T-helper 17 cell (primary cell): ENCODE data around the gene DNAH2. TPM values are rescaled to one million over a fixed set of nuclear protein-coding genes. Genes with fewer than 3 reads are reported as not detected.

Experiments used
- ATAC-seq: fragments of 150-1000 bp; cut with Tn5 transposase; 2 replicates; pipeline ENCODE4 v1.10.0; 2021; ENCODE audit warnings: mild to moderate bottlenecking, moderate library complexity
- DNase-seq, 3 donors: peaks; one replicate each; pipeline versions ENCODE4 v3.0.0 to v3.0.0-alpha.2; 2020 to 2021
- H3K9me3 ChIP-seq: one replicate; pipeline ENCODE4 v1.7.0; 2013; ENCODE audit warnings: low read length, mild to moderate bottlenecking; ENCODE audit not compliant: control insufficient read depth, poor library complexity, severe bottlenecking
- H3K27ac Mint-ChIP-seq: one replicate; pipeline ENCODE4 v1.8.0; 2022; ENCODE audit warnings: mild to moderate bottlenecking, moderate library complexity, mixed read lengths
- H3K27me3 Mint-ChIP-seq: one replicate; pipeline ENCODE4 v1.8.0; 2022; ENCODE audit warnings: mixed read lengths
- H3K36me3 Mint-ChIP-seq: one replicate; pipeline ENCODE4 v1.8.0; 2022; ENCODE audit warnings: low read depth, mixed read lengths
- H3K4me1 Mint-ChIP-seq: one replicate; pipeline ENCODE4 v1.8.0; 2022; ENCODE audit warnings: mild to moderate bottlenecking, mixed read lengths
- H3K4me3 Mint-ChIP-seq: one replicate; pipeline ENCODE4 v1.8.0; 2022; ENCODE audit warnings: mild to moderate bottlenecking, moderate library complexity, mixed read lengths
- total RNA-seq, 4 donors: library from RNA in 2 of 4; stranded (reverse) in 2 of 4; gene quantifications; one replicate each; pipeline ENCODE4 v1.2.3 and lab custom pipeline; 2022 to 2026

DNAH2 gene
- total RNA-seq, 2 donors from 2014 or later: 0.31 TPM; not detected in 1

GRCh38 chr17:7750321-7750821 is 32.8 kb downstream of the DNAH2 start:
- peaks cover 5% of the 10 kb centered on the region for H3K4me1 Mint-ChIP-seq
- H3K9me3 ChIP-seq: no peaks in the 10 kb centered on the region
- peaks cover 29% of the 10 kb centered on the region for H3K27me3 Mint-ChIP-seq
- DNase-seq (no peak), ATAC-seq (no peak)
- H3K36me3 Mint-ChIP-seq: peaks cover 4% of the 10 kb centered on the region
- H3K27ac Mint-ChIP-seq: no peak overlapping the region
- no peak overlapping the region for H3K4me3 Mint-ChIP-seq

GRCh38 chr17:7754656-7755055 is 37.1 kb downstream of the DNAH2 start:
- peaks cover 37% of the 10 kb centered on the region for H3K27me3 Mint-ChIP-seq
- H3K27ac Mint-ChIP-seq: no peak overlapping the region
- ATAC-seq (no peak), DNase-seq (no peak)
- no peaks in the 10 kb centered on the region for H3K9me3 ChIP-seq
- peaks cover 4% of the 10 kb centered on the region for H3K36me3 Mint-ChIP-seq
- H3K4me1 Mint-ChIP-seq: peaks cover 7% of the 10 kb centered on the region
- no peak overlapping the region for H3K4me3 Mint-ChIP-seq

DNA sequence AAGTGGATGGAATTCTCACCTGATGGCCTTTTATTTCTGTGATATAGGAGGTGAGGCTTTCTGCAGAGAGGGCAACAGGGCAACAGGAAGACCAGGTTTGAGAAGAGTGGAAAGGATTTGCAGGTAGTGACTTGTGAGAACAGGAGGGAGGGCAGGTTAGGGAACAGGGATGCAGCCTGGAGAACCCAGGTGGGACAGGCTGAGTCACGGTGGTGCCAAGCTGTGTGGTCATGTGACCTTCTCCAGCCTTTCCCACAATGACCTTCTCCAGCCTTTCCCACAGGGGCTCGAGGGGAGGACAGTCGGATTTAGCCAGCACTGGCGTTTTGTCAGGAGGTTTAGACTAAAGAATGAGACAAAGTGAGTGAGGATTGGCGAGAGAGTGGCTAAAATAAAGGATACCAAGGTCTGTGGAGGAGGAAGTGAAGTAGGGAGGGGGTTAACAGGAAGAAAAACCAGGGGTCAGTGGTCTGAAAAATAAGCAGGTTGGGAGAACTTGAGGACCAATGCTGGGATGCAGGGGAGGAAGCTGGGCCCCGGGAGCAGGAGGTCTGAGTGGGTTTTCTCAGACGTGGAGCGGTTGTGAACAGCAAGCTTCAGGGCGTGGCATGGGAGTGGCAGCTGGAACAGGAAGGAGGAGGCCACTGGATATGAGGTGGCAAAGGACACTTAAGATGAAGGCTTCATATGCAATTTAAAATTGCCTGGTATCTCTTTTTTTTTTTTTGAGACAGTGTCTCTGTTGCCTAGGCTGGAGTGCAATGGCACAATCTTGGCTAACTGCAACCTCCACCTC is 37.7 kb downstream of the DNAH2 start:
- DNase-seq (no peak), ATAC-seq (no peak)
- Mint-ChIP-seq H3K27ac (no peak overlapping the region), H3K4me1 (peaks cover 7% of the 10 kb centered on the region), H3K27me3 (peaks cover 37% of the 10 kb centered on the region), H3K36me3 (peaks cover 4% of the 10 kb centered on the region), H3K4me3 (no peak overlapping the region)
- H3K9me3 ChIP-seq: no peaks in the 10 kb centered on the region

GRCh38 chr17:7756968-7757367 is 39.4 kb downstream of the DNAH2 start:
- no peaks in the 10 kb centered on the region for H3K9me3 ChIP-seq
- Mint-ChIP-seq H3K4me3 (no peak overlapping the region), H3K4me1 (peaks cover 9% of the 10 kb centered on the region), H3K36me3 (peaks cover 6% of the 10 kb centered on the region), H3K27ac (no peak overlapping the region), H3K27me3 (peaks cover 37% of the 10 kb centered on the region)
- ATAC-seq: no peak
- no peak for DNase-seq

DNA sequence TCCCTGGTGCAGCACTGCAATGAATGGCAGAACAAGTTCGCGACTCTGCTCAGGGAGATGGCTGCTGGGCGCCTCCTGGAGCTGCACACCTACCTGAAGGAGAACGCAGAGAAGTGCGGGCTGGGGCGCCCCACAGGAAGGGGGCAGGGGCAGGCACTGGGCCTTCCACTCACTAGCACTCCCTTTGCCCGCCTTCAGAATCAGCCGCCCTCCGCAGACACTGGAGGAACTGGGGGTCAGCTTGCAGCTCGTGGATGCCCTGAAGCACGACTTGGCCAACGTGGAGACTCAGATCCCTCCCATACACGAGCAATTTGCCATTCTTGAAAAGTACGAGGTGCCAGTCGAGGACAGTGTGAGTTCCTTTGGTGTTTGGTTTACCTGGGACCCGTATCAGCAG is 46.4 kb downstream of the DNAH2 start:
- DNase-seq (no peak), ATAC-seq (no peak)
- peaks cover 6% of the 10 kb centered on the region for H3K4me1 Mint-ChIP-seq
- H3K4me3 Mint-ChIP-seq: no peak overlapping the region
- peaks cover 23% of the 10 kb centered on the region for H3K27me3 Mint-ChIP-seq
- no peaks in the 10 kb centered on the region for H3K9me3 ChIP-seq
- H3K36me3 Mint-ChIP-seq: peaks cover 2% of the 10 kb centered on the region
- no peak overlapping the region for H3K27ac Mint-ChIP-seq

DNA sequence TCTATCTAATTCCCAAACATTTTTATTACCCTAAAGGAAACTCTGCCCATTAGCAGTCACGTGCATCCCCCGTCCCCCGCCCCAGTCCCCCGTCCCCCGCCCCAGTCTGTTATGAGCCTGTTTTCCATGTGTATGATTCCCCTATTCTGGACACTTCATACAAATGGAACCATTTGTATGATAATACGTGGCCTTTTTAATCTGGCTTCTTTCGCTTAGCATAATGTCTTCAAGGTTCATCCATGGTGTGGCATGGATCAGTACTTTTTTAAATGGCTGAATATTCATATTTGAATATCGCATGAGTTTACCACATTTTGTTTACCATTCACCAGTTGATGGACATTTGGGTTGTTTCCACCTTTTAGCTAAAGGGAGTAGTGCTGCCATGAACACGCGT is 49.5 kb downstream of the DNAH2 start:
- peaks cover 45% of the 10 kb centered on the region for H3K27me3 Mint-ChIP-seq
- H3K4me1 Mint-ChIP-seq: peaks cover 3% of the 10 kb centered on the region

GRCh38 chr17:7767405-7768021 is 50.0 kb downstream of the DNAH2 start:
- Mint-ChIP-seq H3K4me1 (peaks cover 3% of the 10 kb centered on the region), H3K36me3 (no peaks in the 10 kb centered on the region), H3K4me3 (no peak overlapping the region), H3K27ac (no peak overlapping the region), H3K27me3 (peaks cover 45% of the 10 kb centered on the region)
- DNase-seq: no peak
- H3K9me3 ChIP-seq: no peaks in the 10 kb centered on the region
- no peak for ATAC-seq

More for the DNA sequence above, 49.5 kb downstream of the DNAH2 start:
- H3K4me3 Mint-ChIP-seq: no peak overlapping the region
- H3K27ac Mint-ChIP-seq: no peak overlapping the region
- H3K9me3 ChIP-seq: no peaks in the 10 kb centered on the region
- ATAC-seq (no peak), DNase-seq (no peak)
- H3K36me3 Mint-ChIP-seq: no peaks in the 10 kb centered on the region

DNA sequence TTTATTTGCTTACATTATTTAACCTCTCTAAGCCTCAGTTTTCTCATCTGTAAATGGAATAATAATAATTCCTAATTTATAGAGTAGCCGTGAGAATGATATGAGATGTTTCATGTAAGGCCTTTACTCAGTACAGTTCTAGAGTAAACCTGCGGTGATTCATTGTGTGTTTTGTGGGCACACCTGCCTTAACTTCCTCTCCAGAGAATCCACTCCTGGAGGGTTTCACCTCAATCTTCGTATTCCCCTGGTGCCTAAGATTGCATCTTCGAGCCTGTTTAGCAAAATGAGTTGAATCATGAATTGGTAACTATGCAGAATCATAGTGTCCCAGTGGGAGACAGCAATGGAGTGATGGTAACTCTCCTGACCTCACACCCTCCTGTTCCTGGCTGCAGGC is 52.3 kb downstream of the DNAH2 start:
- ATAC-seq (no peak), DNase-seq (no peak)
- H3K9me3 ChIP-seq: no peaks in the 10 kb centered on the region
- H3K27ac Mint-ChIP-seq: no peak overlapping the region
- no peaks in the 10 kb centered on the region for H3K36me3 Mint-ChIP-seq
- H3K27me3 Mint-ChIP-seq: peaks cover 65% of the 10 kb centered on the region
- peaks cover 2% of the 10 kb centered on the region for H3K4me1 Mint-ChIP-seq
- no peak overlapping the region for H3K4me3 Mint-ChIP-seq

DNA sequence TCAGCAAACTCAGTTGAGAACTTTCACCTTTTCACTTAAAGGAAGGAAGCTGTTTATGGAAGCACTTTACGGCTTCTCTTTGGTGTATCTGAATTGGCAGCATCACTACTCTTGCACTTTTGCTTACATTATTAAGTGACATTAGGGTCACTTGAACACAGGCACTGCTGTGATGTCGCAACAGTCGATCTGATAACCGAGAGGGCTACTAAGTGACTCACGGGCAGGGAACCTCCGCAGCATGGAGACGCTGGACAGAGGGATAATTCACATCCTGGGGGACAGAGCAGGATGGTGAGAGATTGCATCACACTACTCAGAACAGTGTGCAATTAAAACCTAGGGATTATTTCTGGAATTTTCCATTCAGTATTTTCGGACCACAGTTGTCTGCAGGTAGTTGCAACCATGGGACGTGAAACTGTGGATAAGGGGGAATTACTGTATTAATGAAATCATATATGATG is 56.5 kb downstream of the DNAH2 start:
- ATAC-seq: no peak
- no peak for DNase-seq
- H3K4me1 Mint-ChIP-seq: no peaks in the 10 kb centered on the region
- no peaks in the 10 kb centered on the region for H3K9me3 ChIP-seq
- no peak overlapping the region for H3K4me3 Mint-ChIP-seq
- H3K27ac Mint-ChIP-seq: no peak overlapping the region
- H3K36me3 Mint-ChIP-seq: no peaks in the 10 kb centered on the region
- peaks cover 66% of the 10 kb centered on the region for H3K27me3 Mint-ChIP-seq

- no peak overlapping the region for H3K27ac Mint-ChIP-seq
- H3K27me3 Mint-ChIP-seq: peaks cover 60% of the 10 kb centered on the region
- H3K36me3 Mint-ChIP-seq: no peaks in the 10 kb centered on the region
- no peaks in the 10 kb centered on the region for H3K4me1 Mint-ChIP-seq
- no peaks in the 10 kb centered on the region for H3K9me3 ChIP-seq
- DNase-seq: no peak
- ATAC-seq: no peak
- no peak overlapping the region for H3K4me3 Mint-ChIP-seq
Observed at GRCh38 chr17:7775051-7775450, 57.5 kb downstream of the DNAH2 start.

- no peaks in the 10 kb centered on the region for H3K9me3 ChIP-seq
- no peak for DNase-seq
- H3K27me3 Mint-ChIP-seq: peaks cover 46% of the 10 kb centered on the region
- no peak overlapping the region for H3K27ac Mint-ChIP-seq
- H3K4me3 Mint-ChIP-seq: no peak overlapping the region
- H3K36me3 Mint-ChIP-seq: no peaks in the 10 kb centered on the region
- no peaks in the 10 kb centered on the region for H3K4me1 Mint-ChIP-seq
- ATAC-seq: no peak
Observed at GRCh38 chr17:7777017-7777416, 59.5 kb downstream of the DNAH2 start.

GRCh38 chr17:7780736-7781135 is 63.2 kb downstream of the DNAH2 start:
- H3K9me3 ChIP-seq: no peaks in the 10 kb centered on the region
- Mint-ChIP-seq H3K27me3 (peaks cover 17% of the 10 kb centered on the region), H3K36me3 (no peaks in the 10 kb centered on the region), H3K4me1 (no peaks in the 10 kb centered on the region), H3K27ac (no peak overlapping the region), H3K4me3 (no peak overlapping the region)
- ATAC-seq (no peak), DNase-seq (no peak)

DNA sequence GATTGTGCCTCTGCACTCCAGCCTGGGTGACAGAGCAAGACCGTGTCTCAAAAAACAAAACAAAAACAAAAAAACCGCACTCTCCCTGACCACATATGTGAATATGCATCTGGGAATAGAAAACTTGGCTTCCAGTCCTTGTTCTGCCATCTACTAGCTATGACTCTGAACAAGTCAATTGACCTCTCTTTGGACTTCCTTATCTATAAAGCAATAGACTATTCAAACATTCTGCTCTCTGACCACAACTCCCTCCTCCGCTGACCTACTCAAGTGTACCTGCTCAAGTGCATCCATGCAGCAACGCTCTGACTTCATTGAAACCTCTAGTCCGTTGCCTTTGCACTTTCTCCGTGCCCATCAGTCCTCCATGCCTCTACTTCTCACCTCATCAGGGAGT is 63.9 kb downstream of the DNAH2 start:
- Mint-ChIP-seq H3K4me1 (no peaks in the 10 kb centered on the region), H3K27me3 (peaks cover 17% of the 10 kb centered on the region), H3K4me3 (no peak overlapping the region), H3K36me3 (no peaks in the 10 kb centered on the region), H3K27ac (no peak overlapping the region)
- DNase-seq: no peak
- H3K9me3 ChIP-seq: no peaks in the 10 kb centered on the region
- ATAC-seq: no peak
